ENCODE results near the gene CAPZB.

CAPZB gene

DNA sequence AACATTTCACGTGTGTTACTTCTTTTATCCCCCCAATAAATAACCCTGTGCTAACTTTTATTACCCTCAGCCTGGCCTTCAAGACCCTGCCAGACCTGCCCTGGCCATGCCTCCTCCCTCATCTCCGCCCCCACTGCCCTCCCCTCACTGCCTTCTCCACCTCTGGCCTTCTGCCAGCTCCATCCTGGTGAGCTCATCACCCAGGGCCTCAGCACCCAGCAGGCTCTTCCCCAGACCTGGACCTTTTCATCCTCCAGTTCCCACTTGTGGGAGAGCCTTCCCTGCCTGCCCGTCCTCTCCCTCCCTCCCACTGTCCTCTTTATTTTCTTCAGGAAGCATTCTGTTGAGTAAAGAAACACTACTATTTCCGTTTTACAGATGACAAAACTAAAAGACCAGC is 101.2 kb downstream of the CAPZB start:
- TF ChIP-seq EZH2 (IDR thresholded peaks at IDR 0.05; ENCODE audit: borderline replicate concordance, low read length): no peak
- no peak for TF ChIP-seq CTCF (IDR thresholded peaks at IDR 0.05; ENCODE audit: low read length)
- no peaks in the 10 kb centered on the region for H3K9me3 ChIP-seq (ENCODE audit: low read length)
- no peaks in the 10 kb centered on the region for H3K27me3 ChIP-seq (ENCODE audit: insufficient read depth, low read length)
- no peaks in the 10 kb centered on the region for H3K79me2 ChIP-seq (ENCODE audit: insufficient read depth, low read length)
- H3K4me3 ChIP-seq (ENCODE audit: low read depth, low read length, poor library complexity, severe bottlenecking): no peak overlapping the region
- peaks cover 41% of the 10 kb centered on the region for H3K36me3 ChIP-seq (ENCODE audit: insufficient read depth, low read length)
- no peaks in the 10 kb centered on the region for H3K4me1 ChIP-seq (ENCODE audit: insufficient read depth, low read length, severe bottlenecking)
- H3K9me2 ChIP-seq (ENCODE audit: low read depth, low read length): no peaks in the 10 kb centered on the region
- H3F3A ChIP-seq (ENCODE audit: insufficient read depth, low read length): no peaks in the 10 kb centered on the region
- H2AFZ ChIP-seq (ENCODE audit: low read length): no peak overlapping the region
- no peak overlapping the region for H3K27ac ChIP-seq (ENCODE audit: low read depth, low read length, poor library complexity, severe bottlenecking)
- no peak overlapping the region for H3K9ac ChIP-seq (ENCODE audit: low read length)
- H3K4me2 ChIP-seq (ENCODE audit: low read length): no peak overlapping the region
- no peaks in the 10 kb centered on the region for H4K20me1 ChIP-seq (ENCODE audit: insufficient read depth, low read length)

- no peaks in the 10 kb centered on the region for H4K20me1 ChIP-seq (ENCODE audit: insufficient read depth, low read length)
- no peak overlapping the region for H3K27ac ChIP-seq (ENCODE audit: low read depth, low read length, poor library complexity, severe bottlenecking)
- no peak overlapping the region for H3K9ac ChIP-seq (ENCODE audit: low read length)
Measured at GRCh38 chr1:19382222-19382621, 103.1 kb downstream of the CAPZB start.

DNA sequence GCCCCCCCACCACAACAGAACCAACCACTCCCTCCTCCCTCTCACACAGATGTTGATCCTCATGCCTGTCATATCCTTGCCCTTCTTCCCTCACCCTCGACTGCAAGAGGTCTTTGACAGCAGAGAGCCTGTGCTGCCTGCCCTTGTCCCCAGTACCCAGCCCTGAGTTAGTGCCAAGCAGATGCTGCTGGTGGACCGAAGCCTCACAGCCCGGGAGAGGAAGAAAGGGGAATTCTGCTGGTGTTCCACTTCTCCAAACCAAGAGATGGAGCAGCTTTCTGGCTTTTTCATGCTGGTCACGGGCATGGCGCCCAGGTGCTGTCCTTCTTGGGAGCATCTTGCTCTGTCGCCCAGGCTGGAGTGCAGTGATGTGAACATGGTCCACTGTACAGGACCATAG is 104.1 kb downstream of the CAPZB start:
- Histone ChIP-seq H3K4me2 (ENCODE audit: low read length) (no peak overlapping the region), H3K27ac (ENCODE audit: low read depth, low read length, poor library complexity, severe bottlenecking) (no peak overlapping the region), H3K79me2 (ENCODE audit: insufficient read depth, low read length) (no peaks in the 10 kb centered on the region), H3K4me1 (ENCODE audit: insufficient read depth, low read length, severe bottlenecking) (no peaks in the 10 kb centered on the region), H3K9ac (ENCODE audit: low read length) (no peak overlapping the region), H3K36me3 (ENCODE audit: insufficient read depth, low read length) (peaks cover 67% of the 10 kb centered on the region), H3F3A (ENCODE audit: insufficient read depth, low read length) (no peaks in the 10 kb centered on the region), H3K27me3 (ENCODE audit: insufficient read depth, low read length) (no peaks in the 10 kb centered on the region), H3K4me3 (ENCODE audit: low read depth, low read length, poor library complexity, severe bottlenecking) (no peak overlapping the region), H3K9me3 (ENCODE audit: low read length) (no peaks in the 10 kb centered on the region), H2AFZ (ENCODE audit: low read length) (no peak overlapping the region), H3K9me2 (ENCODE audit: low read depth, low read length) (no peaks in the 10 kb centered on the region), H4K20me1 (ENCODE audit: insufficient read depth, low read length) (no peaks in the 10 kb centered on the region)
- TF ChIP-seq CTCF (IDR thresholded peaks at IDR 0.05; ENCODE audit: low read length) (no peak), EZH2 (IDR thresholded peaks at IDR 0.05; ENCODE audit: borderline replicate concordance, low read length) (no peak)

More at GRCh38 chr1:19382222-19382621, 103.1 kb downstream of the CAPZB start:
- H3K4me3 ChIP-seq (ENCODE audit: low read depth, low read length, poor library complexity, severe bottlenecking): no peak overlapping the region
- no peaks in the 10 kb centered on the region for H3K79me2 ChIP-seq (ENCODE audit: insufficient read depth, low read length)
- H3K36me3 ChIP-seq (ENCODE audit: insufficient read depth, low read length): peaks cover 57% of the 10 kb centered on the region
- H3K27me3 ChIP-seq (ENCODE audit: insufficient read depth, low read length): no peaks in the 10 kb centered on the region
- H3F3A ChIP-seq (ENCODE audit: insufficient read depth, low read length): no peaks in the 10 kb centered on the region
- H2AFZ ChIP-seq (ENCODE audit: low read length): no peak overlapping the region
- no peaks in the 10 kb centered on the region for H3K9me3 ChIP-seq (ENCODE audit: low read length)
- TF ChIP-seq CTCF (IDR thresholded peaks at IDR 0.05; ENCODE audit: low read length) (no peak), EZH2 (IDR thresholded peaks at IDR 0.05; ENCODE audit: borderline replicate concordance, low read length) (no peak)
- H3K4me1 ChIP-seq (ENCODE audit: insufficient read depth, low read length, severe bottlenecking): no peaks in the 10 kb centered on the region
- H3K4me2 ChIP-seq (ENCODE audit: low read length): no peak overlapping the region
- H3K9me2 ChIP-seq (ENCODE audit: low read depth, low read length): no peaks in the 10 kb centered on the region

Data from OCI-LY1 (cell line).